GM04503 (cell line): ENCODE results near the gene SHISA7.

Source experiments
- DNase-seq: peaks from one replicate; pipeline ENCODE4 v3.0.0-alpha.2; 2012; ENCODE audit warnings: low read depth

The SHISA7 gene

DNA sequence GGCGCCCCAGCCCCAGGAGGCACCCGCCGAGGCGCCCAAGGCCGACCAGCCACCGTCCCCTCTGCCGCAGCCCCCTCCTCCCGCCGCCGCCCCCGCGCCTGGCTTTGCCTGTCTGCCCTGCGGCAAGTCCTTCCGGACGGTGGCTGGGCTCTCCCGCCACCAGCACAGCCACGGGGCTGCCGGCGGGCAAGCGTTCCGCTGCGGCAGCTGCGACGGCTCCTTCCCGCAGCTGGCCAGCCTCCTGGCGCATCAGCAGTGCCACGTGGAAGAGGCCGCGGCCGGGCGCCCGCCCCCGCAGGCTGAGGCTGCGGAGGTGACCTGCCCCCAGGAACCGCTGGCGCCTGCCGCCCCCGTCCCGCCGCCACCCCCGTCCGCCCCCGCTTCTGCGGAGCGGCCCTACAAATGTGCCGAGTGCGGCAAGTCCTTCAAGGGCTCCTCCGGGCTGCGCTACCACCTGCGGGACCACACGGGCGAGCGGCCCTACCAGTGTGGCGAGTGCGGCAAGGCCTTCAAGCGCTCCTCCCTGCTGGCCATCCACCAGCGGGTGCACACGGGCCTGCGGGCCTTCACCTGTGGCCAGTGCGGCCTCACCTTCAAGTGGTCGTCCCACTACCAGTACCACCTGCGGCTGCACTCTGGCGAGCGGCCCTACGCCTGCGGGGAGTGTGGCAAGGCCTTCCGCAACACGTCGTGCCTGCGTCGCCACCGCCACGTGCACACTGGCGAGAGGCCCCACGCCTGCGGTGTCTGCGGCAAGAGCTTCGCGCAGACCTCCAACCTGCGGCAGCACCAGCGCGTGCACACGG, 39.3 kb upstream of the SHISA7 start:
- no peak for DNase-seq

DNA sequence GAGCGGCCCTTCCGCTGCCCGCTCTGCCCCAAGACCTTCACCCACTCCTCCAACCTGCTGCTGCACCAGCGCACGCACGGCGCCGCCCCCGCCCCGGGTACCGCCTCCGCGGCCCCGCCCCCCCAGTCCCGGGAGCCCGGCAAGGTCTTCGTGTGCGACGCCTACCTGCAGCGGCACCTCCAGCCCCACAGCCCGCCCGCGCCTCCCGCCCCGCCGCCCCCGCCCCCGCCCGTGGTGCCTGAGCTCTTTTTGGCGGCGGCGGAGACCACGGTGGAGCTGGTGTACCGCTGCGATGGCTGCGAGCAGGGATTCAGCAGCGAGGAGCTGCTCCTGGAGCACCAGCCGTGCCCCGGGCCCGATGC, 38.7 kb upstream of the SHISA7 start:
- no peak for DNase-seq

DNA sequence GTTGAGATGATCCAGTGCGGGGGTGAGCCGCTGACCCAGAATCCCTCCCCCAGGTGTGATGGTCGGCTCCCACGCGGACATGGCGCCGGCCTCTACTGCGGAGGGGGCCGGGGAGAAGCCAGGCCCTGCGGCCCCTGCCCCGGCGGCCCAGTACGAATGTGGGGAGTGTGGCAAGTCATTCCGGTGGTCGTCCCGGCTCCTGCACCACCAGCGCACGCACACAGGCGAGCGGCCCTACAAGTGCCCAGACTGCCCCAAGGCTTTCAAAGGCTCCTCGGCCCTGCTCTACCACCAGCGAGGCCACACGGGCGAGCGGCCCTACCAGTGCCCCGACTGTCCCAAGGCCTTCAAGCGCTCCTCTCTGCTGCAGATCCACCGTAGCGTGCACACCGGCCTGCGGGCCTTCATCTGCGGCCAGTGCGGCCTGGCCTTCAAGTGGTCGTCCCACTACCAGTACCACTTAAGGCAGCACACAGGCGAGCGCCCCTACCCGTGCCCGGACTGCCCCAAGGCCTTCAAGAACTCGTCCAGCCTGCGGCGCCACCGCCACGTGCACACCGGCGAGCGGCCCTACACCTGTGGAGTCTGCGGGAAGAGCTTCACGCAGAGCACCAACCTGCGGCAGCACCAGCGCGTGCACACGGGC, 38.2 kb upstream of the SHISA7 start:
- no peak for DNase-seq

DNA sequence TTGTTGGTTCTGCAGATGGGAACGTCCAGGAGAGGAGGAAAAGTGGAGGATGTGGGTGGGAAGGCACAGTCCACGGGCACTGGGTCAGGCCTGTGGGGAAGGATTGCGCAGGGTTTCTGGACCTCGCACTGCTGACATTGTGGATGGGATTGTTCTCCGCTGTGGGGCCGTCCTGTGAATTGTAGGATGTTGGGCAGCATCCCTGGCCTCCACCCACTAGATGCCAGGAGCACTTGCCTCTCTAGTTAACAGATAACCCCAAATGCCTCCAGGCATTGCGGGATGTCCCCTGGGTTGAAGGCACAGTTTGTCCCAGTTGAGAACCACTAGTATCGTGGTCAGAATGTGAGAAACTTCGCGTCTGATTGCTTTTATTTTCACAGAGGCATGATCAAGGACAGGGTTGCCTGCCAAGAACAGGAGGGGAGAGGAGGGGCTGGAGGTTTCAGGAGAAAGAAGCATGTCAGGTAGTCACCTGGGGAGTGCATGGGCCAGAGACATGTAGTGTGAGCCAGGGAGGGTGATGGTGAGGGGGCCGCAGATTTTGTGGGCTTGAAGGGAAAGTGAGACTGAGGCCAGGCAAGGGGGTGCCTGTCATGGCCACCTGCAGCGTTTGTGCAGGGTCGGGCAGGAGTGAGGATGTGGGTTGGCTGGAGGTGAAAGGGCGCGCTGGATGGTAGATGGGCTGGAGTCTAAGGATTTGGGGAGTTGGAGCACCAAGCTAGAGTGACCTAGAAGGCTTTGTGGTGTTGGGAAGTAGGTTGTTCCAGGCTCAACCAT, 36.5 kb upstream of the SHISA7 start:
- DNase-seq: no peak

DNA sequence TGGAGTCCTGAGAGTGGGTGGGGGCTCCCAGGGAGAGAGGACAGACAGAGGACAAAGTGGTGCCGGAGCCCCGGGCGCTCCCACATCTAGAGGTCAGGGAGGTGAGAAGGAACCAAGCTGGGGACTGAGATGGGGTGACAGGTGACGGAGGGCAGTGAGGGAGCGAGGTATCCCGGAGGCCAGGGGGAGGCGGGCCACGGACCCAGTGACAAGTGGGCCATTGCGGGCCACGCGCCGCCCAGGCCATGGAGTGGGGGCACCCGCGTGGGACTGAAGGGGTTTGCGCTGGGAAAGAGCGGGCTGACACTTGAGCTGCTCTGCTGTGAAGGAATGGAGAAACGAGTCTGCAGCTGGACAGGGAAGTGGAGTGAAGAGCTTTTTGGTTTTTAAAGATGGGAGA, 35.9 kb upstream of the SHISA7 start:
- no peak for DNase-seq

DNA sequence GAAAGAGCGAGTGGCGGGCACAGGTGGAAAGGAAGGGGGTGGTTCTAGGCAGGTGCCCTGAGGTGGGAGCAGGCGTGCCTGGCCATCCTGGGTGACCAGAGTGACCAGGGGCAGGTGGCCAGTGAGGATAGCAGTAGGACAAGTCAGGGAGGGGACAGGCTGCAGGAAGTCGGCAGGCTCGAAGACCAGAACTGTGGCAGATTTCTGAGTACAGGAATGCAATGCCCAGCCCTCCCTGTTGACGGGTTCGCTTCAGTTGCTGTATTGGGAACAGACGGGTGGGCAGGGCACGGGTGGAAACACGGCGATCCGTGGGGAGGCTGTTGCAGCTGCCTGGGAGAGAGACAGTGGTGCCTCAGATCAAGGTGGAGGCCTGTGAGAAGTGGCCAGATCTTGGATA, 35.3 kb upstream of the SHISA7 start:
- DNase-seq: no peak

DNA sequence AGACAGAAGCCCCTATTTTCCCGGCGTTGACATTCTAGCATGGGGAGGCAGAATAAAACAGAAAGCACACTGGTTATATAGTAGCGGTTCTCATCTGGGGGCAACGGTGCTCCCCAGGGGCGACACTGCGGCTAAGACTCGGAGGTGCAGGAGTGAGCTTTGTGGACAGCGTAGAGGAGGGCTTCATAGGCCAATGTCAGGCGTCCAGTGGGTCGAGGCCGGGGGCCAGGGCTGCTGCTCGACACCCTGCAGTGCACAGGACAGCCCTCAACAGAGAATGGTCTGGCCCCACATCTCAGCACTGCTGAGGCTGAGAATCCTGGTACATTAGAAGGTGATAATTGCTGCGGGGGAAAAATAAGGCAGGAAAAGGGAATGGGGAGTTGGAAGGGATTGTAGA, 34.8 kb upstream of the SHISA7 start:
- no peak for DNase-seq

DNA sequence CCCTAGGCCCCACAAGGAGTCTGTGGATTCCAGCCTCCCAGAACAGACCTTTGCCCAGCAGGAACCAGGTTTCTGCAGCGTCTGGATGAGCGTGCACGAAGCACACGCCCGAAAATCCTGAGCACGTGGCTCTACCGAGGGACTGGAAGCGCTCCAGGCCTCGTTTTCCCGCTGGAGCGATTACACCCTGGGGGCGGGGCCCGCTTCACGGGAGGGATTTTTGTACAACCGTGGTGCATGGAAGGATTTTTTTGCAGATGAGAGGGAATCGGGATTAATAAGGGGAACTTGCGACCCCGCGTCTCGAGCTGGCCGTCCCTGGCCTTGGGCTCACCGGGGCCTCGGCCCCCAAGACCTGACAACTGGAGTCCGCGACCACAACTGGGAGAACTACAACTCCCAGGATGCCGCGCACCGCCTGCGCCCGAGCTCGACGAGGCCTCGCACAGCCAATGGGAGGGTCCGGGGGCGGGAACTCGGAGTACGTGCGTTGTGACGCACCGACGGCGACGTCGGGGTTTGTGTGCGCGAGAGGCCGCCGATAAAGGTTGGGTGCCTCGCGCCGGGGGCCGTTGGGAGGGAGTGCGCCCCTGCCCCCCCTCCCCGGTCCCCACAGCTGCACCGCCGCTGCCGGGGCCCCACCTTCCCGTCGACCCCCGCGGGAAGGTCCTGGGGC, 33.1 kb upstream of the SHISA7 start, which contains the start of gene ZNF628:
TSS of gene ZNF628 (plus strand) at position 518 of the 676 bp plus-strand sequence. CDS start 3,294 bp downstream, outside the sequence.
- DNase-seq: peak; percentile 81

DNA sequence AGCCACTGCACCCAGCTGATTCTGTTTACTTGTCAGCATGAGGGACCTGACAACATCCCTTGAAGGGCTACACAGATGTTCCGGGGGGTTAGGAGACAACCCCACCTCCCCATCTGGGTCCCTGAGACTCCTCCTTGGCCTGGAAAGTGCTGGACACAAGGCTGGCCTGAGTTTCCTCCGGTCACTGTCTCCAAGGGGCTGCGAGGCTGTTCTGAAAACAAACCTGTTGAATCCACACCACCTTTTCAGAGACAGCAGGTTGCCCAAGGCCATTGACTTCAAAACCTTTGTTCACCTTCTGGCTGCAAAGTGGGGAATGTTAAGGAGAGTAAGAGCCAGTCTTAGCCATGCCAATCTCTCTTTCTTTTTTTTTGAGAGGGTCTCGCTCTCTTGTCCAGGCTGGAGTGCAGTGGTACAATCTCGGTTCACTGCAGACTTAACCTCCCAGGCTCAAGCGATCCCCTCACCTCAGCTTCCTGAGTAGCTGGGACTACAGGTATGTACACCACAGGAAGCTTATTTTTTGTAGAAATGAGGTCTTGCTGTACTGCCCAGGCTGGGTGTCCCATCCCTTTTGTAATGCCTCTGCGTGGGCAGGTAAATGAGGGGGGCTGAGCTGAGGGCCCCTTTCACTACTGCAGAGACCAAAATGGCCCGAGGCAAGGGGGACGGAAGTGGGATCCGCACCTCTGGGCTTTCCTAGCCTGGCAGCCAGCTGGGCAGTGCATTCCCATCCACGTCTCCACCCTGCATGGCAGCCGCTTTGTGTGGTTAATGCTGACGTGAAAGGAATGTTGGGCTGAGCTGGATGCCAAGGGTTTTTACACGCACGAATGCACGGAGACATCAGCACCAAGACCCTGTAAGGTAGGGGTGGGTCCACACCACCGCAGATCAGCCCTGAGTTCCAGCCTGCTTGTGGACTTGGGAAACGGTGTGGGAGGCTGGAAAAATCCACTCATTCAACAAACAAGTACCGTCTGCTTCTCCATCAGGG, 31.5 kb upstream of the SHISA7 start:
- DNase-seq: no peak

DNA sequence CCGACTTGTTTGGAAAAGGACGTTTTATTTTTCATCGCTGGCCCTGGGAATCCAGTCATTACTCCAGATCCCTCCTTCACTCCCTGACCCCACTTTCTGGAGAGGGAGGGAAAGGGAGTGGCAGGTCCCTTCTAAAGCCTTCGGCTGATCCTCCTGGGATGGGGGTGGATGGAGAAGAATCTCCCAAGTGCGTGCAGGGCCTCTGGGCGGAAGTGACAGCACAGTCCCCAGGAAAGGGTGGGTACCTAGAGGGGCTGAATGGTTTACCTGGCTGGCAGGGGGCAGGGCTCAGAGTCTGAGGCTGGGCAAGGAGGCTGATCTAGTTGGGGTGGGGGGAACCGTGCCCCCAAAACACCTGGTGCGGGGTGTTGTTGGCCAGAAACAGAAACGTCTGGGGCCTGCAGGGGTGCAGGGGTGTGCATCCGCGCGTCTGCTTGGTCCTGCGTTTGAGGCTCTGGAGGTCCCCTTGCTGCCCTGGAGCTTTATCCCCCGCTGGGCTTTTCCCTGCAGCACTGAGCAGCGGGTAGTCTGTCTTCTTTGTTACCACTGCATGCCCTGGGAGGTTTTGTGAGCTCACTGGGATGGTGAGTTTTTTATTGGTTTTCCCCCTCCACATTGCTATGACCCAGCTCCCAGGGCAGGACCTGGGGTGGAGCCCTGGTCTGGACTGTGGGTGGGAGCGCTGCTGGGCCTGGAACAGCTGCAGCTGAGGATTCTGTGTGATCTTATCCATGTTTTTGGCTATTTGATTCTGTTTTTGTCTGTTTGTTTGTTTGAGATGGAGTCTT, 30.3 kb upstream of the SHISA7 start:
- DNase-seq: no peak

DNA sequence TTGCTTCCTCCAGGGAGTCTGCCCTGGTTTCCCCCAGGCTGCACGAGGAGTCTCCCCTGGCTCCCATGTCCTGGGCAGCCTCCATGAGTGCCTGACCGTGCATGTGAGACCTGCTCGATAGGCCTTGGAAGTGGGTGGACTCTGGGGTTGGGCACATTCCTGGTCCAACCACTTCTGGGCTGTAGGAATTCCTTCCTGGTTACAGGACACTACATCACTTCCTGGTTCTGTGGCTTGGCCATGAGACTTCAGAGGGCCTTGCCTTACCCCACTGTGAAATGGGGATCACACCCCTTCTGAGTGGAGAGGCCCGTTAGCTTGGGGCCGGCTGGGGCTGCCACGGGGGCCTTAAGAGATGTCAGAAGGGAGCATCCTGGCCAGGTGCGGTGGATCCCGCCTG, 29.4 kb upstream of the SHISA7 start:
- no peak for DNase-seq

DNA sequence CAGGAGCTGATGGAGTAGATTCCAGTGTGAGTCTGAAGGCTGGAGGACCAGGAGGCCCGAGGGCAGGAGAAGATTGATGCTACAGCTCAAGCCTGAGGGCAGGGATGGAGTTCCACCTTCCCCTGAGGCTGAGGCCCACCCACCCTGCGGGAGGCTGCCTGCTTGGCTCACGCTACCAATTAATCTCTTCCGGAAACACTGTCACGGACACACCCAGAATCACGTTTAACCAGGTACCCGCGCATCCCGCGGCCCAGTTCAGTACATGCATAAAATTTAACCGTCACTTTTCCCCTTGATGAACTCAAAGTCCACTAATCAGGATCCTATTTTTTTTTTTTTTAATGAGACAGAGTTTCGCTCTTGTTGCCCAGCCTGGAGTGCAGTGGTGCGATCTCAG, 28.2 kb upstream of the SHISA7 start:
- no peak for DNase-seq

DNA sequence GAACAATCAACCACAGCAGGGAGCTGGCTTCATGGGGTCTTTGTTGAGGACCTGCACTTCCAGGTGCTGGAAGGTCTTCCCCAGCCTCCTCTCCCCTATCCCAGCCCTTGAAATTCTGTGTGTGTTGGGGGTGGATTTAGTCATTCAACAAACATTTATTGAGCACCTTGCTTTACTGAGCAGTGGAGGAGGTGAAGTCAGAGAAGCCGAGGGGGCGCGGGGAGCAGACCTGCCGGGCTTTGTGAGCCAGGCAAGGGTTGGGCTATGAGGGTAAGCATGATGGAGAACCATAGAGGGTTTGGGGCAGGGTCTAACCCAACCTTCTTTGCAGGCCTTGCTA, 24.9 kb upstream of the SHISA7 start:
- DNase-seq: no peak

DNA sequence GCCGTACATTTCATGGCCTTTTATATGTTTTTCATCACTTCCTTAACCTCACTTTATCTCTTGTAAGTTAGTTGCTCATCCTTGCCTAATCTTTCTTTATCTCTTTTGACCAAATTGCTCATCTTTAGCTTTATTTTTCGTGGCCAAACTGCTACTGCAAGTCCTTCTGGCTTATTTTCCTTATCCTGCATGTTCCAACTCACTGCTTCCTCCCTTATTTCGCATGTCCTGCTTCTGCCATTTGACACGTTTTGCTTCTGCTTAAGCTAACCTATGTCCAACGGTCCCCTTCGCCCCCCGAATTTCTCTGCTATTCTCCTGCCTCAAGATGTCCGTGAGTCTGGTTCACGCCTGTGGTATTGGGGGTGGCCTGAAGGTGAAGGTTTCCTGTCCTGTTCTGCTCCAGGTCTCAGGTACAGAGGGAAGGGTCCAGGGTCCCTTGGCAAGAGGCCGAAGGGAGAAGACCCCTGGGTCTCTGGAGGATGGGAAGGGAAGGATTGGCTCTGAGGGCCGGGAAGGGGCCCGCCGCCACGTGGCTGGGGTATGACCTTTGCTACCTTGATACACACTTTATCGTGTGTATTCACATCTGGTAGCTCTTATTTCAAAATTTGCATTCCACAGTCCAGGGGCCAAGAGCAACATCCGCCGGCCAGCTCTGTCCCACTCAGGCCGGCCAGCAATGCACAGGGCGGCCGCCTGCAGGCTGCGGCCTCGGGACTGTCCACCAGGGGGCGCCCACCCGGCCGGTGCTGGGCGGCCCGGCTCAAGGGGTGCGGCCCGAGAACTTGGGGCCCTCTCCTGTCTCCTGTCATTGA, 24.3 kb upstream of the SHISA7 start:
- no peak for DNase-seq

DNA sequence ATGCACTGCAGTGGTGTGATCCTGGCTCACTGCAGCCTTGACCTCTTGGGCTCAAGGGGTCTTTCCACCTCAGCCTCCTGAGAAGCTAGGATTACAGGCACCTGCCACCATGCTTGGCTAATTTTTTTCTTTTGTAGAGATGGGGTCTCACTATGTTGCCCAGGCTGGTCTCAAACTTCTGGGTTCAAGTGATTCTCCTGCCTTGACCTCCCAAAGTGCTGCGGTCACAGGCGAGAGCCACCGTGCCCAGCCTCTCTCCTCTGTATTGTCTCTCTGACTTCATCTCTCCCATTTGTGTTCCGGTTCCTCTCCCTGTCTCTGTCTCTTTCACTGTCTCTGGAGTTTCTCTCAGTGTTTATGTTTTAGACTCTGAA, 23.1 kb upstream of the SHISA7 start:
- no peak for DNase-seq

DNA sequence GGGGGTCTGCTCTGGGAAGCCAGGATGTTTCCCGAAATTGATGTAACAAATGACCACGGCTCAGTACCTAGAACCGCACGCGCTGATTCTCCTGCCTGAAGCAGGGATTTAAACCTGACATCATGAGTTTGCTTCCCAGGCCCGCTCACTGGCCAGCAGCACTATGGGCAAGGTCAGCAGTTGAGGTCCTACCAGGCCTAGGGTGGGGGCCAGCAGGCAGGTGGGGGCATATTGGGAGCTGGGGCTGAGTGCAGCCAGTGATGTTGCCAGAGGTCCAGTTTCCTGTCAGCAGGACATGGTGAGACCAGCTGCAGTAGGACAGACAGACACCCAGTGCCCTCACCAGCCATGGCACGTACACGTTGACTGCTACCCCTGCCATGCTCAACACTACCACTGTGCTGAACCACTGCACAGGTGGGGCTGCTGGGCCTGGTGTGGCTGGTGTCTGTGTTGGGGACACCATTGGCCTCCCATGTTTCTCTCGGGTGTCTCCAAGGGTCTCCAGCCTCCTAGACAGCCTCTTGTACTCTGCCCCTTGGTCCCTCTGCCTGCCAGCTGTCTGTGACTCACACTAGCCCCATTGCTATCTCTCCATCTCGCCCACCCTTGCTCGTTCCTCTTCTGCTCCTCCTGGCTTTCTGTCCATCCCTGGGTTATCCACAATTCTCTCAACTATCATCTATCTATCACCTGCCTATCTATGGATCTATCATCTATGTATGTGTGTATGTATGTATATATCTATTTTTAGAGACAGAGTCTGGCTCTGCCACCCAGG, 22.6 kb upstream of the SHISA7 start:
- DNase-seq: no peak

DNA sequence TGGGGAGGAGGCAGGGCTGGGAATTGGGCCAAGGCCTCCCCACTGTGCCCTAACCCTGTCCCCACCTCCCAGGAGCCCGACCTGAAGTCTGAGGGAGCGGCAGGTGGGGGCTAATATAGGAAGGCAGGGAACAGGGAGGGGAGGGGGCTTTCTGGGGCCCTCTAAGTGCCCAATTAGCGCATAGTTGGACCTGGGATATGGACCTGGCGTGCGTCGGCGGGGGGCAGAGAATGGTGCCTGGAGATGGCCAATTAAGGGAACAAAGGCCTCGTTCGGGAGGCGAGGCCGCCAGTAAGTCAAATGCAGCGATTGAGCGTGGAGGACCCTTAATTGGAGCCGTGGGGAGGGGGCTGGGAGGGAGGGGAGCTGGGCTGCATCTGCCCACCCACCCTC, 21.6 kb upstream of the SHISA7 start, which contains the start of gene C19orf85:
TSS of gene C19orf85 (minus strand) at position 90 of the 393 bp plus-strand sequence. CDS start 197 bp downstream, outside the sequence.
- DNase-seq: no peak

DNA sequence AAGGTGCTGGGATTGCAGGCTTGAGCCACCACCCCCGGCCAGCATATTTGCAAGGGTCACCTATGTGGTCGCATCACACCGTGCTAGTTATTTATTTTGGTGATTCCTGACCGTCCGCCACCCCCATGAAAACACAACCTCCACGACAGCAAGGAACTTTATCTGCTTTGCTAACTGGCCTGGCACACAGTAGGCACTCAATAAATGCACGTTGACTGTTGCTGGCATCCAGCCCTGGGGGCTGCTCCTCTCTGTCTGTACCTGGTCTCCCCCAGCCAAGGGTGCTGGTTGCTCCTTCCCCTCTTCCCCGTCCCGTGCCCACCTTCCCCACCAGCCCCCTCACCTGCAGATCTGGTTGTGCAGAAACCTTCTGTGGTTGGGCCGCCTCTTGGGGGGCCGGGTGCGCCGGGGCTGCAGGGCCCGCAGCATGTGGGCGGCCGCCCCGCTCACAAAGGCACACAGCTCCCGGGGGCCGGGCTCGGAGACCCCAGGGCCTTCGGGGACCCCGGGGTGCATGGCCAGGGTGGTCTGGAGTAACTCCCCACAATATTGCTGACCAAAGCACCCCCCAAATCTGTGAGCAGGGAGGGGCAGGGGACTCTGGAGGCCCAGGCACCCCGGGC, 21.1 kb upstream of the SHISA7 start:
- DNase-seq: no peak
